GM12873 (cell line): ENCODE measurements around the gene SDF4.

Experiments used
- CTCF ChIP-seq: IDR thresholded peaks from 2 replicates; pipeline ENCODE4 v1.5.1; 2012; ENCODE audit warnings: low read depth, mild to moderate bottlenecking, moderate library complexity, low read length, control low read depth; ENCODE audit not compliant: insufficient read depth; ENCODE audit errors: missing control alignments

Gene SDF4

GRCh38 chr1:1217621-1218523 lies 13.9 kb downstream of the SDF4 start:
- no peak for TF ChIP-seq CTCF

GRCh38 chr1:1216770-1217620 lies 14.8 kb downstream of the SDF4 start:
- no peak for TF ChIP-seq CTCF

GRCh38 chr1:1215881-1216605 lies 15.8 kb downstream of the SDF4 start:
- TF ChIP-seq CTCF = no peak

GRCh38 chr1:1215080-1215676 lies 16.6 kb downstream of the SDF4 start:
- TF ChIP-seq CTCF = no peak

- TF ChIP-seq CTCF = no peak
Observed at GRCh38 chr1:1213345-1214265, 18.2 kb downstream of the SDF4 start, which contains the start of gene TNFRSF4. Gene TNFRSF4, minus strand, starts transcription at chr1:1214153. Its CDS starts 26 bp downstream, at chr1:1214127.

GRCh38 chr1:1212780-1213344 lies 18.9 kb downstream of the SDF4 start:
- TF ChIP-seq CTCF = no peak
